ENCODE results near the gene IGSF9. TPM values are rescaled to one million over a fixed set of nuclear protein-coding genes. Genes with fewer than 3 reads are reported as not detected.
A peak's percentile ranks its signal among the peaks of the same experiment; 100 is the strongest.

The IGSF9 gene
- total RNA-seq, 3 donors from 2014 or later = 21.5 to 70.8 (median 25.9) TPM

DNA sequence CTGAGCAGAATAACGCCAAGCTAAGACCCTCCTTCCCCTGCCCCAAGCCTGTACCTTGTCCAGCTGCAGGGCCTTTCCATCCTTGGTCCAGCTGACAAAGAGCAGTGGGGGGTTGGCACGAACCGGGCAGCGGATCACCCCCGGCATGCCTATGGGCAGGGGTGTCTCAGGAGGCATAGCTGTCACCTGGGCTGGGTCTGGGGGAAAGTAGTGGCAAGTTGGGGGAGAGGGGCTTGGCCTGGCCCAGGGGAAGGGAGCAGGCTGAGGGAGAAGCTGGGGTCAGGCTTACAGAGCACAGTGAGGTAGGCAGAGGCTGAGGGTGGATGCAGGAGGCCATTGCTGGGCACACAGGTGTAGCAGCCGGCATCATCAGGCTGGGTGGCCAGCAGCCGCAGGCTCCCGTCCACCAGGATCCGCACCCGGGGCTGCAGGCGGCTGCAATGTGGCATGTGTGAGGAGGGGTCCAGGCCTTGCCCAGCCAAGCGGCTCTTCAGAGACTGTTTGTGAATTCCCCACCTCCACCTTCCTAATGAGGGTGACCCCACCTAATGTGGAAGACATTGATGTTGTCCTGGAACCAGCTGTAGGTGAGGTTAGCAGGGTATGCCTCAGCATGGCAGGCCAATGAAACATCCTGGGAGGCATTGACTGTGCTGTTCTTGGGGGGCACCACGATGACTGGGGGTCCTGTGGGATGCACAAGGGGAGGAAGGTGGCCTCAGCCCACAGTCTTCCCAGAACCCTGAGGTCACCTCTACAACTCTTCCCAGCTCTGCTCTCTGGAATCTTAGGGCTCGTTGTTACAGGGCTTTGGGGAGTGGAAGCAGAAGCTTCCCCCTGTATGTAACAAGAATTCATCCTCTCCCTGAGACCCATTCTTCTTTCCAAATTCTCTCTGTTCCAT, 11.0 kb downstream of the IGSF9 start:
- Histone ChIP-seq H3K9me3 (no peaks in the 10 kb centered on the region), H3K4me3 (no peak overlapping the region), H3K36me3 (ENCODE audit: low read depth) (no peaks in the 10 kb centered on the region), H3K4me1 (ENCODE audit: low read depth) (peaks cover 34% of the 10 kb centered on the region)
- DNase-seq = peak in 1 of 3 donors; percentile 17
- TF ChIP-seq, protein P1, sequence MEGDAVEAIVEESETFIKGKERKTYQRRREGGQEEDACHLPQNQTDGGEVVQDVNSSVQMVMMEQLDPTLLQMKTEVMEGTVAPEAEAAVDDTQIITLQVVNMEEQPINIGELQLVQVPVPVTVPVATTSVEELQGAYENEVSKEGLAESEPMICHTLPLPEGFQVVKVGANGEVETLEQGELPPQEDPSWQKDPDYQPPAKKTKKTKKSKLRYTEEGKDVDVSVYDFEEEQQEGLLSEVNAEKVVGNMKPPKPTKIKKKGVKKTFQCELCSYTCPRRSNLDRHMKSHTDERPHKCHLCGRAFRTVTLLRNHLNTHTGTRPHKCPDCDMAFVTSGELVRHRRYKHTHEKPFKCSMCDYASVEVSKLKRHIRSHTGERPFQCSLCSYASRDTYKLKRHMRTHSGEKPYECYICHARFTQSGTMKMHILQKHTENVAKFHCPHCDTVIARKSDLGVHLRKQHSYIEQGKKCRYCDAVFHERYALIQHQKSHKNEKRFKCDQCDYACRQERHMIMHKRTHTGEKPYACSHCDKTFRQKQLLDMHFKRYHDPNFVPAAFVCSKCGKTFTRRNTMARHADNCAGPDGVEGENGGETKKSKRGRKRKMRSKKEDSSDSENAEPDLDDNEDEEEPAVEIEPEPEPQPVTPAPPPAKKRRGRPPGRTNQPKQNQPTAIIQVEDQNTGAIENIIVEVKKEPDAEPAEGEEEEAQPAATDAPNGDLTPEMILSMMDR (IDR thresholded peaks at IDR 0.05) = no peak
- ATAC-seq = no peak
- intact Hi-C loops (cut with DNase I, micrococcal nuclease) = loop anchor here in 1 of 2 donors (5.0 kb wide), 1 partner anchor 73 kb away; no protein-coding TSS in a partner anchor

DNA sequence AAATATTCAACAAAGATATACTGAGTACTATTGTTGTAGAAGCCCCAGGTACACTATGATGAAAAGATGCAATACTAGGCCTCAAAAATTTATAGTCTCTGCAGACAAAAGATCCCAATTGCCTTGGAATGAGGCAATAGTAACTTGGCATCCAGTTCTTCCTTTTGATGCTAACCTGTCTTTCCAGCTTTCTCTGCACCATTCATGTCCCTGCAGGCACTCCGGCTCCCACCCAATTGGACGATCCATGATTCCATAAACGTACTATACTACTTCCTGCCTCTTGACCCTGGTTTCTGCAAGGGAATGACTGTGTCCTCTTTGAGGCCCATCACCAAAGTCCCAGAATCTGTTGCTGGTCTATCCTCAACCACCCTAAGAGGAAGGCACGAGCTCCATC, 12.1 kb downstream of the IGSF9 start:
- H3K4me3 ChIP-seq = no peak overlapping the region
- ATAC-seq = no peak
- intact Hi-C loops (cut with DNase I, micrococcal nuclease) = no loop called here

DNA sequence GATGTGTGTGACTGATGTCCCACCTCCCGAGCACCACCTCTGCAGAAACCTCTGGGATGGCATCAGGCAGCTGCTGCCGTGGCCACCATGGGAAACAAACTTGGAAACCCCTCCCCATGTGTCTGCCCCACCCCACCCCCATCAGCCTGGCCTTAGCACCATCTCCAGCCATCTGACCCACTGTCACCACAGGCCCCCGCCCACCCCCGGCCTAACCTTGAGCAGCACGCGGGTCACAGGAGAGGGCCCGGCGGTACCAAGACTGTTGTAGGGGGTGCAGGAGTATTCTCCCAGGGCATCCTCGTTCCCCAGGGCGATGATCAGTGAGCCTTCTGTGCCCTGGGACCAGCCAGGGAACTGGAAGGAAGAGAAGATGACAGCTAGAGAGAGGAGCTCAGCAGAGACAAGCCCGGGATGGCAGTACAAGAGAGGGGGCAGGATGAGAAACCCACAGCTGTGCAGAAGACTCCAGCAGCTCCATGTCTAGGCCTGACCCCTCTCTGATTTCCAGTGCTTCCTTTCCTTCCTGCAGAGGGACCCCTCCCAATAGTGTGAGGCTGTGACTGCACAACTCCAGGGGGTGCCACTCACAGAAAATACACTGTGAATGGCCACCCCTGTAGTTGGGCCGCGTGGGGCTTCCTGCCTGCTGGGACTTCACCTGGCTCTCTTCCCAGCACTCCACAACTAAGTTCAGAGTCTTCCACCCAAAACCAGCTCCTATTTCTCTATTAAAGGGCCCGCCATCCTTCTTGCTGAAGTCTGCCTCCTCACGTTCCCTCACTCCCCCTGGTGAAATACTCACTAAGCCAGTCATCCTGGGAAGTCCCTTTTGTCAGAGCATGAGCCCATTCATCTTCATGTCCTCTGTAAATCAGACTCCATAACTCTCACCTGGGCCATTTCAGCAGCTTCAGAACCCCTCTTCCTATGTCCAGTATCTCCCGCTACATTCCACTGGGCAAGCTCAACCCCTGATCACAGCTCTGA, 12.8 kb downstream of the IGSF9 start:
- Histone ChIP-seq H3K4me1 (ENCODE audit: low read depth) (peaks cover 16% of the 10 kb centered on the region), H3K36me3 (ENCODE audit: low read depth) (no peaks in the 10 kb centered on the region), H3K9me3 (no peaks in the 10 kb centered on the region), H3K4me3 (no peak overlapping the region)
- ATAC-seq (no peak), DNase-seq (peak in 1 of 3 donors; percentile 20)
- intact Hi-C loops (cut with DNase I, micrococcal nuclease) = no loop called here
- TF ChIP-seq, protein P1 (IDR thresholded peaks at IDR 0.05) = no peak

More for the DNA sequence above, 12.1 kb downstream of the IGSF9 start:
- TF ChIP-seq, protein P1 (IDR thresholded peaks at IDR 0.05) = no peak
- no peaks in the 10 kb centered on the region for H3K9me3 ChIP-seq
- DNase-seq = no peak
- no peaks in the 10 kb centered on the region for H3K36me3 ChIP-seq (ENCODE audit: low read depth)
- H3K4me1 ChIP-seq (ENCODE audit: low read depth) = peaks cover 23% of the 10 kb centered on the region

DNA sequence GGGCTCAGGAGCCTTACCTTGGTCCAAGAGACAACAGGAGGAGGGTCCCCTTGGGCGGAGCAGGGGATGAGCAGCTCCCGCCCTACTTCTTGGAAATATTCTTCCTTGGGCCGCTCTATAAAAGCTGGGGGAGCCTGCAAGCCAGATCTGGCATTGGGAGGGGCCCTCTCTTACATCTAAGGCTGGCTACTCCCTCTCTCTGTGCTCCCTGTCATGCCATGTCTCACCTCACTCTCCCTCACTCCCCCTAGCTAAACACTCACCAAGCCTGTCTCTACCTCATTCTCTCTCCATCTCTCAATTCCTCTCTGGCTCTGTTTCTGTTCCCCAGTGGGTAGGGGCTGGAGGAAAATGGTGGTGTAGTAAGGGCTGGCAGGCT, 13.6 kb downstream of the IGSF9 start:
- H3K4me3 ChIP-seq = no peak overlapping the region
- H3K36me3 ChIP-seq (ENCODE audit: low read depth) = no peaks in the 10 kb centered on the region
- H3K4me1 ChIP-seq (ENCODE audit: low read depth) = peaks cover 11% of the 10 kb centered on the region
- no peaks in the 10 kb centered on the region for H3K9me3 ChIP-seq
- intact Hi-C loops (cut with DNase I, micrococcal nuclease) = no loop called here
- TF ChIP-seq, protein P1 (IDR thresholded peaks at IDR 0.05) = no peak
- no peak for DNase-seq
- no peak for ATAC-seq

DNA sequence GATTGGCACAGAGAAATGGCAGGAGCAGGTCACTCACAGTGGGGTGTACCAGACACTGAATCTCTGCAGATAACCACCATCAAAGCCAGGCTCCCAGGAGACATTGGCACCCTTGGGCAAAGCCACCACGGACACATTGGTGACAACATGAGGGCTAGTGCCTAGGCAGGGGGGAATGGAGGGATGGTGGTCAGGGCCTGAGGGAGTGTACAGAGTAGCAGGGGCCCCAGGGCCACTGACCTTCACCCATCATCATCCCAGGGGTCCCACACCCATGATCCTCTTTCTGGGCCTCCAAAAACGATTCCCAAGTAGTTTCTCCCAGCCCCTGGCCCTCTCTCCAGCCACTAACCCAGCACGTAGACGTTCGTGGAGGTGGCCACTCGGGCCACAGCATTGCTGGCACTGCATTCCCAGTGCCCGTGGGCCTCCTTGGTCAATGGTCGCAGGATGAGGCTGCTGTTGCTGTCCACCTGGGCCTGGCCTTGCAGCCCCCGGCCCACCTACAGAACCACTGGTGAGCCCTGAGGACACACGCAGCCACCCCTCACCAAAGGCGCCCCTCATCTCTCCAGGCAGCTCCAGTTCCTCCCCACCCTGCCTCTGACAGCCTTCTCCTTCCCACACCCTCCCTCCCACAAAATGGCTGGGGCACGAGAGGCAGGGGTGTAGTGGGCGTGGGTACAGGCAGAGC, 14.2 kb downstream of the IGSF9 start:
- no peak overlapping the region for H3K4me3 ChIP-seq
- intact Hi-C loops (cut with DNase I, micrococcal nuclease) = no loop called here
- no peaks in the 10 kb centered on the region for H3K36me3 ChIP-seq (ENCODE audit: low read depth)
- DNase-seq = peak in 1 of 3 donors; percentile 16
- no peaks in the 10 kb centered on the region for H3K9me3 ChIP-seq
- peaks cover 6% of the 10 kb centered on the region for H3K4me1 ChIP-seq (ENCODE audit: low read depth)
- no peak for ATAC-seq
- TF ChIP-seq, protein P1 (IDR thresholded peaks at IDR 0.05) = no peak

All from mucosa of descending colon (tissue), 3 donors.